Measurements from ENCODE around the gene ANKRD31.
A peak's percentile ranks its signal among the peaks of the same experiment; 100 is the strongest.

Gene ANKRD31

DNA sequence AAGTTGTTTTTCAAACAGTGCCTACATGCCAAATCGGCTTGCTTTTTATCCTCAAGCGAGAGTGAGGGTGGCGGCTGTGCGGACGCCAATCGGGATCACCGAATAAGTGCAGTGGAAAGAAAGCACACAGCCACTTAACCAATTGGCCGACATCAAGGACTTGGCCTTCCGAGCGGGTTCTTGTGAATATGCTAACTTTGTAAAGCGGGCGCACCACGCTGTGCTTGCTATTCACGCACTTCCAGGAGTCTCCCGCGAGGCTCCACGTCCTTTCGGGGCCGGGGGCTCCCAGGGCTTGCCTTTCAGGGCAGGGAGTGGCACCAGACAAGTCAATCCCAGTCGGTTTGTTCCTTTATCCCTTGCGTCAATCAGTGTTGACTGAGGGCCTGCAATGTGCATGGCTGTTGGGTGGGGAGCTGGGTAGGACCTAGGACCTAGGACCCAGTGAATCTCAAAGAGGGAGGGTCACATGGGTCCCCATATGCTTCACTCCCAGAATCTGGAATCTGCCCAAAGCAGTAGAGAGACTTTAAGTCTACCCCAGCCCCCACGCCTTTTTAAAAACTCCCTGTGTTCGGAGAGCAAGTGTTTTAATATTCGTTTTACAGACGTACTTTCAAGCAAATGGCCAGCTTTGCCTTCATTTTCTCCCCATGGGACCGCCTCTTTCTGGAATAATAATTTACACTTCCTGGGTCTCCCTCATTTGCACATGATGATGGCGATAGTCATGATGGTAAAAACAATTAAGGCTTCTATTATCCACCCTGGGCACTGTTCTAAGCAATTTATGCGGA is 182.3 kb downstream of the ANKRD31 start:
- DNase-seq, result no peak

DNA sequence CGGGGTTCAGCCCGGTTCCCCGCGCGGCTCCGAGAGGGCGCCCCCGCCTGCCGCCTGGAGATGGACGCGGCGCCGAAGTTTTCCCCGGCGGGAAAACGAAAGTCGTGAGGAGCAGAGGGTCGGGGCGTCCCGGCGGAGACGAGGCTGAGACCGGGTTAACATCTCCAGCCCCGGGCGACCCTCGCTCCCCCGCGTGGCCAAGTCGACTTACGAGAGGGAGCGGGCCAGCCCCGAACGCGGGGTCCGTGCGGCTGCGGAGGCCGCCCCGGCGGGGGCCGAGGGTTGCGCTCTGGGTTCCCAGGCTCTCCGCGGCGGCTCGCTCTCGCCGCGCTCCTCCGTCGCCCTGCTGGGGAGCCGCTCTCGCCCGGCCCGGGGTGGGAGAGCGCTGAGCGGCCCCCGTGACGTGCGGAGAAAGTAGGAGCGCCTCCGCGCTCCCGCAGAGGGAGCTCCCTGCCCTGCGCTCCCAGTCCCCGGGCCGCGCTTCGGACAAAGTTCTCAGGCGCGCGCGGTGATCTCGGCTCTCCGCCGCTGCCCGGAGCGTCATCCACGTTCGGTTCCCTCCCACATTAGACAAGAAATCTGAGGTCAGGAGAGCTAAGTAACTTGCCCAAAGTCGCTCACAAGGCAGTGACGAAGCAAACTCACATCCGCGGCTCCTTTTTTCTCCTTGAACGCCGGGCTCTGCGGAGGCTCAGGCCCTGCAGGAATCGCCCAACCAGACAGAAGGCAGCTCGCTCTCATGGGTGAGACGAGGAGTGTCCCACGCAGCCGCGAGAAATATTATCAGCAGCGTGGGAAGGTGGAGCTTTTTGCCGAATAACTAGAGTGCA is 183.2 kb downstream of the ANKRD31 start:
- DNase-seq, result peak; percentile 72

DNA sequence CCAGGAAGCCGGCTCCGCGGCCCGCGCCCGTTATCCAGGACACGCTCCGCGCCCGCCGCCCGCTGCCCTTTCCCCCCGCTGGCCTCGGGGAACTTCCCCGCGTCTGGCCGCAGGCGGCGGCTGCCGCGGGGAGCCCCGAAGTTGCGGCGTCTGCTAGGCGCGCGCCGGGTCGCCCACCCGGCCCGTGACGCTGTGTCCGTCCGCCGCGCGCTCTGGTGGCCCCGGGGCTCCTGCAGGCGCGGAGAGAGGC is 183.7 kb downstream of the ANKRD31 start:
- no peak for DNase-seq

DNA sequence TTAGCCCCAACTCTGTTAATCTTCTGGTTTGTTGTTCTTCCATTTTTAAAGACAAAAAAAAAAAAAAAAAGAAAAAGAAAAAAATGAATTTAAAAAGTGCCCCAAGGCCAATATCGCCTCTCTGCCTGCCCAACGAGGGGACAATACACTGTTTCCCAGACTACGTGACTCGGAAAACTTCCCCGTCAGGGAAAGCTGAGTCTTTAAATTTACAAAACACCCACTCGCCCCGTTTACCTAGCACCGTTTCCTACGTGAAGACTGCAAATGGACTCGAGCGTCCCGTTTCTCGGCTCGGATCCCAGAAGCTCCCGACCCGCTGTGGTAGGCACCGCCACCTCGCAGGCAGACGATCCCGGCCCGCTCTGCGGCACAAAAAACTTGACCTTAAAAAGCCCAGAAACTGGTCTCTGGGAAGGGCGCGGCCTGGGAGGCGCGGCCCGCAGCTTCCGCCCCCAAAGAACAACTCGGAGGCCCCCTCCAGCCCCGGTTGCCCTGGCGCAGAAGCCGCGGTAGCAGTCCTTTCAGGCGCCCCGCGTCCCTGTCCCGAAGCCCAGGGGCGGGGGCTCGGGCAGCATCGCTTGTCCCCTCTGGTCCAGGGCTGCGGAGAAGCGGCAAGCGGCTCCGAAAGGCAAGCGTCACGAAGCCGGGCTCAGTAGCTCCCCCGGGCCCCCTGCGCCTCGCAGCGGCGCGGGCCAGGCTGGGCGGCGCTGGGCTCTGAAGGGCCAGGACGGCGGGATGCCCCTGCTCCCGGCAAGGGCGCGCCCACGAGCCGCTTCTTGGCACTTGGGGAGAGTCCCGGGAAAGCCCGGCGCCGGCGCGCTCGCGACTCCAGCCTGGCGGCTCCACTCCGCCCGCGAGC is 184.3 kb downstream of the ANKRD31 start, which contains the start of gene GCNT4:
Gene GCNT4 (minus strand): TSS at position 367 of the 862 bp plus-strand sequence. CDS start 22,521 bp downstream, outside the sequence.
- DNase-seq, result peak; percentile 65

DNA sequence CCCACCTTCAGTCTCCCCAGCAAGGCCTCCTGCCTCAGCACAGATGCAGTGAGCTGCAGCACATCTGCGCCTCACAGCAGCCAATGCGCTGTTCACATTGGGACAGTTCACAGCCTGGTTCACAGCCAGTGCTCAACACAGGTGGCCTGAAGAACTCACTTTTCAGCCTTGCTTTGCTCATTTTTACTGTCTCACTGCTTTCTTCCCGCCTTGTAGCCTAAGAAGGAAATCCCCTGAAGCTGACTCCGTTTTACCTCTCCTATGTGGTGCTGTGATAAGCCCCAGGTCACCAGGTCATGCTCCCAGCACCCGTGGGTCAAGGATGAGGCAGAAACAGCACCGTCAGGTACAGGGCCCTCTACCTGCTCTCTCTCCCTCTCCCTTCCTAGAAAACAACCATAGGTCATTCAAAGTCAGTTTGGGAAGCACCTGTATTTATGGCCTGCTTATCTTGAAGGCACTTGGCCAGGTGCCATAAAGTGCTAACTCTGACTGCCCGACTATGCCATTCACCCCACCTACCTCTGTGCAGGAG is 185.4 kb downstream of the ANKRD31 start:
- DNase-seq, result peak; percentile 66

GRCh38 chr5:75050415-75050814 is 186.3 kb downstream of the ANKRD31 start:
- DNase-seq, result peak; percentile 25

DNA sequence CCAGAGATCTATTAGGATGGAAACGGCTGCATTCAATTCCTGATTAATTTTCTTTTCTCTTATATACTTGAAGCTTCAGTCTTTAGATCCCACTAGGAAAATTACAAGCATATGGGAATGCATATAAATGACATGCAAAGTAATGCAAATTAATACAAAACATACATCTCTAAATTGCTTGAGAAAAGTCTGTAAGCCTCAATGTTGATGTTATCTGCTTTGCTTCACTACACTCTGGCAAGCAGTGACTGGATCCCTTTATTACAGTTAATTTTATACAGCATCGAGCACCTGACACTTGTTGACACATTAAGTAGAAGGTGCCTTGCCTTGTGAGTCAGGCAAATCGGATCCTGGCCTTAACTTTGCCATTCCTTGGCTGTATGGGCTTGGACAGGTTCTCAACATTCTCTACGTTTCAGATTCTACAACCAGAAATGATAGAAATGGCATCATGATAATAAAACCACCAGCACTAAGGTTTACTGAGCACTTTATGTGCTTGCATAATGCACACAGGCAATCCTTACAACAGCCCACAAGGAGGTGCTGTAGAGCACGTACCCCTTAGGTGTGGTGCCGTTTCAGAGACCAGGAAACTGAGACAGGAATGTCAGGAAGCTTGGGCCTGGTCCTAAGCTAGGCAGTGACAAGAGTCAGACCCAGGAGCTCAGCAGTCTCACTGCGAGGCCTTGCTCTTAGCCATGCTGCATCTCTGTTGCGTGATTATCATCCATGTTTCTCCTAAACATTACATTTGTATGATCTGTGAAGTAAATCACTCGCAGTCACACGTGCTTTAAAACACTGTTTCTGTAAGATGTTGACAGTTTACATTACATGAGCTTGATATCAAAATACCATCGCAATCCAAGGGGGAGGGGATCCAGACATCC is 187.0 kb downstream of the ANKRD31 start:
- peak; percentile 80 for DNase-seq

DNA sequence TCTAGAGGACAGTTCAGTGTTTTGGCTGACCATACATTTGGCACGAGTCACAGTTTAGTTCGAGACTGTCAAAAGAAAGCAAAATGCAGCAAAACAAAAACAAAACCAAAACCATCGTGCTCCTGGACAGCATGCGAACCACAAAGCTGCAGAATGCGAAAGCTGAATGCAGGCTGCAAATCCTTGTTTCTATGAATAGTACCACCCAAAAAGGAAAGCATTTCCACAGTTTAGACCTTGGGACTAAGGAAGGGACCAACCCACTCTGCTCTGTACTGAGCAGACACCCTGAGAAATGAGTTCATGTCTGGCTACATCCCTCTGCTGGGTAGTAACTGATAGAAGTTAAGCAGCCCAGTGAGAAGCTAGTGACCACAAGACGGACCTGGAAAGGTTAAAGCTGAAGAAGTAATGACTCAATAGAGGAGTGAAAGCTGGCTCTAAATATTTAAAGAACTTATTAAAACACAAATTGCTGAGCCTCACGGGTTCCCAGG is 188.2 kb downstream of the ANKRD31 start:
- DNase-seq, result no peak

- DNase-seq, result no peak
Observed at GRCh38 chr5:75047356-75047755, 189.3 kb downstream of the ANKRD31 start.

DNA sequence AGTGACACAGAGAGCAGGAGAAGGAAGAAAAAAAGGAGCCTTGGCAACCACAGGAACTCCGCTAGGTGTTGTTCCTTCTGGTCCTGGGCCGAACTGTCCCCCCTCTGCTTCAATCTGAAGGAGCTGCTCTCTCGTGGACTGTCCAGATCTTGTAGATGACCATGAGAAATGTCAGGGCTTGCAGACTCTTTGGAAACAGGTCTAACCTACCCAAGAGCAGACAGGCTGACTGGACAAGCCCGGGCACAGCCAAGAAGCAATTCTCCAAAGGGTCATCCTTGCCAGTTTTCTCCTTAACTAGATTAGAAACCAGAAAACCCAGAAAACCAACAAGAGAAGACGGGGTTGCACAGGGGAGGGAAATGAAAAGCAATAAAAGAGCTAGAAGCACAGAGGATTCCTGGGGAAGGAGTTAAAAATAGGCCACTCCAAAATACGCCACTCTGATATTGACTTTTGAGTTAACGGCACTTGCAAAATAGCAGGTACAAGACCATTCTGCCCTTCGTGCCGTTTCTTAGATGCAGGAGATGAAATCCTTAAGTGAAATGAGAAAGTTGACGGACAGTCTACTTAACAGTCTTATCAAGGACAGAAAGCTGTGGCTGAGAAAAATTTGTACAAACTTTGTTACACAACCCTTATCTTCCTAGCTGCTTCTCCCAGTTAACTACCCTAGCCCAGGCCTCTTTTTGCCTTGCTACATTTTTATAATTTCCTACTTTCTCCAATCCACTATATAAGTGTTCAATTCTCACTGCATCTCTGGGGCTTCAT is 190.1 kb downstream of the ANKRD31 start:
- no peak for DNase-seq

GRCh38 chr5:75045071-75045470 is 191.6 kb downstream of the ANKRD31 start:
- no peak for DNase-seq

DNA sequence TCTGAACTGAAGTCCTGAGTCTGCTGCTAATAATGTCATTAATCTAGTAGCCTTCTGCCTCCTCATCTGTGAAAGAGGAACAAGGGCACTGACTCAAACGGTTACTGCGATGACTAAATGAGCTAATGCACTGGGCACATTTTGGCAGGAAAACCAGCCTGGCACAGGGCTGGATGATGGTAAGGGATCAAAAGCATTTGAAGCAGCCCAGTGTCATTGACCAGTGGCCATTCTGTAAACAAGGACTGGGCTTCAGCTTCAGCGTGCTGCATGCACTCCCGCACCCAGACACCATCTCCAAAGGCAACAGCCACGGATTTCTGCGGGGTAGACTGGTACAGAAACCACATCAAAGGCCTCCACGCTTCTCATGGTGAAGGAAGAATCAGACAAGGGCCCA is 192.3 kb downstream of the ANKRD31 start:
- peak; percentile 40 for DNase-seq

GRCh38 chr5:75043633-75044264 is 192.9 kb downstream of the ANKRD31 start:
- DNase-seq, result no peak

DNA sequence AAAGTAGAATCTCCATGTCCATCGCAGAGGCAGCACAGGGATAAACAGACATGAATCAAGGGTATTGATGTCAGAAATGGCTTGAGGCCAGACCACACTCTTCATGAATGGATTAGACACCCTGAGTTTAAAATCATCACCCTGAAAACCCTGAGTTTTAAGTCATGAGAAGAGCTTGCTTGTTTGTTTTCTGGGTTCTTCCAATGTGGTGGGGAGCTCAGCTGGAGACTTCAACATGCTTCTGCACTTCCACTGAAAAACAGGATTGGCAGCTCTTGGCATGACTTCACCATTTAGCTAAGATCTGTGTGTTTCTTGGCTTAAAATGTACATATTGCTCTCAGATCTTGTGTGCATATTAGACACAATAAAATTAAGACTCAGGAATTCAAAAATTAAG is 194.2 kb downstream of the ANKRD31 start:
- DNase-seq, result no peak

- no peak for DNase-seq
Observed at GRCh38 chr5:75040973-75041372, 195.7 kb downstream of the ANKRD31 start.

GRCh38 chr5:75037106-75037505 is 199.6 kb downstream of the ANKRD31 start:
- peak; percentile 37 for DNase-seq

- peak; percentile 59 for DNase-seq
Observed at GRCh38 chr5:75034137-75034739, 202.4 kb downstream of the ANKRD31 start.

GRCh38 chr5:75031366-75031765 is 205.3 kb downstream of the ANKRD31 start:
- no peak for DNase-seq

DNA sequence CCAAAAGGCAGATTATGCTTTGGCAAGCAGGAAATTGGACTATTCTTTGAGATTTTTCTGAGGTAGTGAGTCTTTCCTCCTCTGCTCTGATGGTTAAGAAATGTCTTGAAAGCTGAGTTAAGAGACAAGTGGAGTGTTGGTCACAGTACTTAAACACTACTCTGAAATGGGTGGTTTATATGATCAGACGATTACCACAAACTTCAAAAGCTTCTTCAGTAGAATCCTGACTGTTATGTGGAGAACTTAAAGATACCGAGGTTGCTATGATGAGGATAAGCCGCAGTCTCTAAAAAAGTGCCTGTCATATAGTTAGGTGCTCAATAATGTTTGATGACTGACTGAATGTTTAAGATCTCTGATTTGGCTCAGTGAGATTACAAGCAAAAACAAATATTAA is 208.6 kb downstream of the ANKRD31 start:
- no peak for DNase-seq
